PC-3 (cell line): ENCODE results near the gene MAP1B.

Experiments
- EZH2phosphoT487 ChIP-seq: fragments of 300-600 bp; sonication (generic); IDR thresholded peaks from 2 replicates; pipeline ENCODE4 v1.6.1; 2018; ENCODE audit warnings: mild to moderate bottlenecking, antibody characterized with exemption, low read length, borderline replicate concordance
- TF ChIP-seq, protein P1 (sequence below): fragments of 300-600 bp; sonication (generic); conservative IDR thresholded peaks from 2 replicates; pipeline ENCODE4 v1.5.1; 2017; ENCODE audit warnings: antibody characterized with exemption, low read depth, mild to moderate bottlenecking, low read length

DNA sequence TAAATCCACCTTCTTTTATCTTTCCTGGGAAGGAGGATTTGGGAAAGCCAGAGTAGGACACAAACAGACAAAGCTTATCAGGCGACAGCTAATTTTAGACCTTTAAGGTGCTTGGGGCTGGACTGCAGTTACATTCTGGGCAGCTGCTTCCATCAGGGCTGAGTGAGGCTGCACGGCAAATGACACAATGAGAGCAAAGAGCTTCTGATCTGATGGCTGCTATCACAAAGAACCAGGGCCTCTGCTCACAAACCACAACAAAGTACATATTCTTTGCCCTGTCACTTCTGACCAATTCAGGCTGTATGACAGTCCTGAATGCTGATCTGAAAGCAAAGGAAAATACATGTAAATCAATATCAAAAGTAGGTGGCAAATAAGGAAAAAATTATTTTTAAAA, 119.7 kb downstream of the MAP1B start:
- TF ChIP-seq, protein P1, sequence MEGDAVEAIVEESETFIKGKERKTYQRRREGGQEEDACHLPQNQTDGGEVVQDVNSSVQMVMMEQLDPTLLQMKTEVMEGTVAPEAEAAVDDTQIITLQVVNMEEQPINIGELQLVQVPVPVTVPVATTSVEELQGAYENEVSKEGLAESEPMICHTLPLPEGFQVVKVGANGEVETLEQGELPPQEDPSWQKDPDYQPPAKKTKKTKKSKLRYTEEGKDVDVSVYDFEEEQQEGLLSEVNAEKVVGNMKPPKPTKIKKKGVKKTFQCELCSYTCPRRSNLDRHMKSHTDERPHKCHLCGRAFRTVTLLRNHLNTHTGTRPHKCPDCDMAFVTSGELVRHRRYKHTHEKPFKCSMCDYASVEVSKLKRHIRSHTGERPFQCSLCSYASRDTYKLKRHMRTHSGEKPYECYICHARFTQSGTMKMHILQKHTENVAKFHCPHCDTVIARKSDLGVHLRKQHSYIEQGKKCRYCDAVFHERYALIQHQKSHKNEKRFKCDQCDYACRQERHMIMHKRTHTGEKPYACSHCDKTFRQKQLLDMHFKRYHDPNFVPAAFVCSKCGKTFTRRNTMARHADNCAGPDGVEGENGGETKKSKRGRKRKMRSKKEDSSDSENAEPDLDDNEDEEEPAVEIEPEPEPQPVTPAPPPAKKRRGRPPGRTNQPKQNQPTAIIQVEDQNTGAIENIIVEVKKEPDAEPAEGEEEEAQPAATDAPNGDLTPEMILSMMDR: no peak
- TF ChIP-seq EZH2phosphoT487: no peak
